GM18520 (cell line): ENCODE data around the gene PRR5L.
A peak's percentile ranks its signal among the peaks of the same experiment; 100 is the strongest.

Experiments used
- ATAC-seq: cut with Tn5 transposase; IDR thresholded peaks from one replicate; pipeline ENCODE4 v1.9.1; 2021; ENCODE audit not compliant: unreplicated experiment

The PRR5L gene

GRCh38 chr11:36375353-36376008 is 79.4 kb downstream of the PRR5L start:
- no peak for ATAC-seq

GRCh38 chr11:36376009-36376887 is 80.2 kb downstream of the PRR5L start:
- ATAC-seq = no peak

GRCh38 chr11:36376888-36377758 is 81.0 kb downstream of the PRR5L start:
- ATAC-seq = no peak

GRCh38 chr11:36377759-36378564 is 81.9 kb downstream of the PRR5L start:
- ATAC-seq = no peak

GRCh38 chr11:36379653-36380052 is 83.6 kb downstream of the PRR5L start:
- no peak for ATAC-seq

- ATAC-seq = no peak
Observed at GRCh38 chr11:36380296-36381014, 84.4 kb downstream of the PRR5L start.

- ATAC-seq = no peak
Observed at GRCh38 chr11:36381015-36381360, 84.9 kb downstream of the PRR5L start.

GRCh38 chr11:36383195-36383594 is 87.1 kb downstream of the PRR5L start:
- ATAC-seq = no peak

- peak; percentile 84 for ATAC-seq
Observed at GRCh38 chr11:36385121-36385970, 89.3 kb downstream of the PRR5L start.

GRCh38 chr11:36386411-36386810 is 90.3 kb downstream of the PRR5L start:
- no peak for ATAC-seq

- no peak for ATAC-seq
Observed at GRCh38 chr11:36388071-36388470, 92.0 kb downstream of the PRR5L start.

- ATAC-seq = no peak
Observed at GRCh38 chr11:36388951-36389350, 92.9 kb downstream of the PRR5L start.

- ATAC-seq = no peak
Observed at GRCh38 chr11:36389811-36390210, 93.7 kb downstream of the PRR5L start.

- ATAC-seq = no peak
Observed at GRCh38 chr11:36390963-36391471, 94.9 kb downstream of the PRR5L start.

- ATAC-seq = no peak
Observed at GRCh38 chr11:36392196-36392595, 96.1 kb downstream of the PRR5L start.

- no peak for ATAC-seq
Observed at GRCh38 chr11:36394056-36394455, 98.0 kb downstream of the PRR5L start.

- ATAC-seq = no peak
Observed at GRCh38 chr11:36394926-36395325, 98.8 kb downstream of the PRR5L start.

GRCh38 chr11:36395978-36396736 is 100.1 kb downstream of the PRR5L start:
- ATAC-seq = no peak
